GM23248 (cell line): Measurements from ENCODE around the gene KCNK6. TPM values are rescaled to one million over a fixed set of nuclear protein-coding genes. Genes with fewer than 3 reads are reported as not detected.

Source experiments
- DNase-seq: peaks from one replicate; pipeline ENCODE4 v3.0.0-alpha.2; 2015
- H2AFZ ChIP-seq: fragments of 200-600 bp; sonication (generic); 2 replicates; pipeline ENCODE4 v1.6.1; 2016; ENCODE audit warnings: antibody characterized with exemption
- H3F3A ChIP-seq: fragments of 200-600 bp; sonication (generic); 2 replicates; pipeline ENCODE4 v1.6.1; 2016; ENCODE audit warnings: mild to moderate bottlenecking, antibody characterized with exemption, mixed run types; ENCODE audit not compliant: insufficient read depth
- H3K27ac ChIP-seq: fragments of 200-600 bp; sonication (generic); 2 replicates; pipeline ENCODE4 v1.5.1; 2016; ENCODE audit warnings: mild to moderate bottlenecking
- H3K27me3 ChIP-seq: fragments of 200-600 bp; sonication (generic); replicated peaks from 2 replicates; pipeline ENCODE4 v1.6.1; 2016; ENCODE audit warnings: mild to moderate bottlenecking; ENCODE audit not compliant: insufficient read depth
- H3K36me3 ChIP-seq: fragments of 200-600 bp; sonication (generic); 2 replicates; pipeline ENCODE4 v1.6.1; 2016; ENCODE audit warnings: low read depth, mild to moderate bottlenecking
- H3K4me1 ChIP-seq: fragments of 200-600 bp; sonication (generic); 2 replicates; pipeline ENCODE4 v1.6.1; 2016; ENCODE audit warnings: mild to moderate bottlenecking; ENCODE audit not compliant: insufficient read depth
- H3K4me2 ChIP-seq: fragments of 200-600 bp; sonication (generic); one replicate; pipeline ENCODE4 v1.6.1; 2016; ENCODE audit warnings: mild to moderate bottlenecking; ENCODE audit not compliant: unreplicated experiment
- H3K4me3 ChIP-seq: fragments of 200-600 bp; sonication (generic); 2 replicates; pipeline ENCODE4 v1.5.1; 2016; ENCODE audit warnings: mild to moderate bottlenecking
- H3K79me2 ChIP-seq: fragments of 200-600 bp; sonication (generic); 2 replicates; pipeline ENCODE4 v1.6.1; 2016; ENCODE audit warnings: mild to moderate bottlenecking; ENCODE audit not compliant: insufficient read depth
- H3K9ac ChIP-seq: fragments of 200-600 bp; sonication (generic); 2 replicates; pipeline ENCODE4 v1.6.1; 2016; ENCODE audit warnings: mild to moderate bottlenecking
- H3K9me2 ChIP-seq: fragments of 200-600 bp; sonication (generic); 2 replicates; pipeline ENCODE4 v1.6.1; 2016; ENCODE audit warnings: mixed run types, mild to moderate bottlenecking, moderate library complexity; ENCODE audit not compliant: insufficient read depth
- H3K9me3 ChIP-seq: fragments of 200-600 bp; sonication (generic); one replicate; pipeline ENCODE4 v1.6.1; 2017; ENCODE audit warnings: low read depth
- H4K20me1 ChIP-seq: fragments of 200-600 bp; sonication (generic); 2 replicates; pipeline ENCODE4 v1.6.0; 2016; ENCODE audit not compliant: insufficient read depth
- EZH2 ChIP-seq: fragments of 200-600 bp; sonication (generic); IDR thresholded peaks from 2 replicates; pipeline ENCODE4 v1.6.1; 2018; ENCODE audit warnings: antibody characterized with exemption, mild to moderate bottlenecking; ENCODE audit not compliant: insufficient read depth, poor library complexity, severe bottlenecking
- EZH2phosphoT487 ChIP-seq: fragments of 200-600 bp; sonication (generic); IDR thresholded peaks from 2 replicates; pipeline ENCODE4 v1.6.1; 2018; ENCODE audit warnings: antibody characterized with exemption, moderate library complexity, mild to moderate bottlenecking, low read depth; ENCODE audit not compliant: insufficient read depth
- WGBS, 2 experiments: methylation state at CpG; one replicate each; pipeline ENCODE4 v1.1.6; 2015 to 2017; ENCODE audit warnings: low lambda C conversion rate in 2 of 2, low coverage in 1 of 2; ENCODE audit errors: missing lambda C conversion rate in 2 of 2; 5-methylcytosine and 5-hydroxymethylcytosine counted together
- in situ Hi-C: fragments of 300-500 bp; cut with MboI; formaldehyde crosslinking; loops from 2 replicates; pipeline ENCODE4 v1.15.0; 2020
- polyA plus RNA-seq: library from polyadenylated mRNA; unstranded; fragments of >200 nt; fragmentation: Nextera tagmentation; extraction: Ambion mirVana; gene quantifications from 2 replicates; pipeline ENCODE4 v1.2.1, GENCODE V29; 2016
- total RNA-seq: library from RNA; depleted of rRNA; stranded (reverse); fragments of >200 nt; shearing (Covaris generic); gene quantifications from 2 replicates; pipeline ENCODE4 v1.2.3, GENCODE V29; 2014

KCNK6 gene
- total and polyA plus RNA-seq, 2 experiments from 2014 or later: 12.1 to 15.5 TPM

DNA sequence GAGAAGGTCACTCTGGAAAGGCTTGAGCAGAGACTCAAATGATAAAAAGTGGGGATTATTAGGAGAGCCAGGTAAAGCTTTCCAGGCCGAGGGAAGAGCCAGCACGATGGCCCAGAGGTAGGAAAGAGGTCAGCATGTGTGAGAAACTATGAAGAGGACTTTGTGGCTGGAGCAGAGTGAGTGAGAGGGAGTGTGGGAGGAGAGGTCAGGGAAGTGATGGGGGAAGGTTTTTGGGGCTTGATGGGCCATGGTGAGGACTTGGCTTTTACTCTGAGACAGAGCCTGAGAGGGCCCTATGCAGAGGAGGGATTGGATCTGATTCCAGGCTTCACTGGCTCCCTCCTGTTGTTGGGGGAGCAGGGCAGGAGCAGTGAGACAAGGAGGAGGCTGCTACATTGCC, 21.3 kb downstream of the KCNK6 start:
- no peak for TF ChIP-seq EZH2phosphoT487
- WGBS, 2 experiments: 83 to 93% methylated on average over 2 of the region's 2 CpGs
- Histone ChIP-seq H3F3A (no peaks in the 10 kb centered on the region), H3K9me3 (no peaks in the 10 kb centered on the region), H3K79me2 (no peaks in the 10 kb centered on the region), H3K4me3 (no peak overlapping the region), H3K36me3 (no peaks in the 10 kb centered on the region), H3K4me2 (no peak overlapping the region), H3K9ac (no peak overlapping the region), H3K4me1 (no peaks in the 10 kb centered on the region), H3K9me2 (no peaks in the 10 kb centered on the region), H2AFZ (no peak overlapping the region), H3K27ac (no peak overlapping the region), H4K20me1 (no peaks in the 10 kb centered on the region), H3K27me3 (no peaks in the 10 kb centered on the region)
- DNase-seq: no peak
- in situ Hi-C loops: no loop called here

GRCh38 chr19:38346837-38347236, 27.2 kb downstream of the KCNK6 start:
- Histone ChIP-seq H2AFZ (no peak overlapping the region), H3K79me2 (no peaks in the 10 kb centered on the region), H3K36me3 (no peaks in the 10 kb centered on the region), H3K27ac (no peak overlapping the region), H3F3A (no peaks in the 10 kb centered on the region), H3K9me2 (no peaks in the 10 kb centered on the region), H3K4me2 (no peak overlapping the region), H4K20me1 (no peaks in the 10 kb centered on the region), H3K27me3 (no peaks in the 10 kb centered on the region), H3K4me1 (no peaks in the 10 kb centered on the region), H3K4me3 (no peak overlapping the region), H3K9me3 (no peaks in the 10 kb centered on the region), H3K9ac (no peak overlapping the region)
- TF ChIP-seq EZH2phosphoT487 (no peak), EZH2 (no peak)
- 70 to 85% methylated on average over 4 of the region's 4 CpGs for WGBS, 2 experiments
- no peak for DNase-seq
- in situ Hi-C loops: no loop called here

- no peaks in the 10 kb centered on the region for H3K9me3 ChIP-seq
- no peaks in the 10 kb centered on the region for H4K20me1 ChIP-seq
These were observed 31.2 kb downstream of the KCNK6 start for GRCh38 chr19:38350883-38351282.

DNA sequence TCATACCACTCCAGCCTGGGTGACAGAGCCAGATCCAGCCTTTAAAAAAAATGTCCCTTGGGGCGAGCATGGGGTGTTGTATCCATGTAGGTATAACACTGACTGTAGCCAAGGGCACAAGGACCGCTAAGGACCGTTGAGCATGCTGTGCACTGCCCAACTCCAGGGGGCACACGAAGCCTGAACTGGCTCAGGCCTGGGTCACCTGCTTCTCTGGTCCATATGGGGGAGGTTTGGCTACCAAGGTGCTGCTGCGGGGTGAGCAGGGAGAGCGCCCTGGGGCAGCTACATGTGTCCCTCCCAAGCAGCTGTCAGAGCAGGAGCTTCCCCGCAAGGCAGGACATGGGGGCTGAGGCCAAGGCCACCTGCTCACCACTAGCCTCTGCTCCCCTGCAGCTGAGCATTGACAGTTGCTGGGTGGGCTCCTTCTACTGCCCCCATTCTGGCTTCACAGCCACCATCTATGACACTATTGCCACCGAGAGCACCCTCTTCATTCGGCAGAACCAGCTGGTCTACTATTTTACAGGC, 32.3 kb downstream of the KCNK6 start:
- WGBS, 2 experiments: 44 to 51% methylated on average over 9 of the region's 9 CpGs
- Histone ChIP-seq H3K9ac (no peak overlapping the region), H3K79me2 (no peaks in the 10 kb centered on the region), H3K27ac (no peak overlapping the region), H3K4me2 (no peak overlapping the region), H4K20me1 (no peaks in the 10 kb centered on the region), H3K9me3 (no peaks in the 10 kb centered on the region), H3K9me2 (no peaks in the 10 kb centered on the region), H2AFZ (no peak overlapping the region), H3K36me3 (no peaks in the 10 kb centered on the region), H3K27me3 (no peaks in the 10 kb centered on the region; the same call in 1 of the 2 replicates), H3K4me3 (no peak overlapping the region), H3F3A (no peaks in the 10 kb centered on the region), H3K4me1 (no peaks in the 10 kb centered on the region)
- no peak for TF ChIP-seq EZH2phosphoT487
- no peak for TF ChIP-seq EZH2
- in situ Hi-C loops: no loop called here
- no peak for DNase-seq

More at GRCh38 chr19:38350883-38351282, 31.2 kb downstream of the KCNK6 start:
- in situ Hi-C loops: no loop called here
- Histone ChIP-seq H3K27ac (no peak overlapping the region), H3K27me3 (no peaks in the 10 kb centered on the region; the same call in 1 of the 2 replicates), H3F3A (no peaks in the 10 kb centered on the region), H3K4me3 (no peak overlapping the region), H3K36me3 (no peaks in the 10 kb centered on the region), H3K4me1 (no peaks in the 10 kb centered on the region), H3K4me2 (no peak overlapping the region), H3K79me2 (no peaks in the 10 kb centered on the region), H3K9ac (no peak overlapping the region), H2AFZ (no peak overlapping the region), H3K9me2 (no peaks in the 10 kb centered on the region)
- DNase-seq: no peak
- WGBS, 2 experiments: 76 to 90% methylated on average over 3 of the region's 3 CpGs
- TF ChIP-seq EZH2 (no peak), EZH2phosphoT487 (no peak)

GRCh38 chr19:38352611-38353010, 33.0 kb downstream of the KCNK6 start:
- Histone ChIP-seq H3K79me2 (no peaks in the 10 kb centered on the region), H3K4me1 (no peaks in the 10 kb centered on the region), H3K9me2 (no peaks in the 10 kb centered on the region), H3K4me3 (no peak overlapping the region), H2AFZ (no peak overlapping the region), H3K9ac (no peak overlapping the region), H3K4me2 (no peak overlapping the region), H3K36me3 (no peaks in the 10 kb centered on the region), H4K20me1 (no peaks in the 10 kb centered on the region), H3K9me3 (no peaks in the 10 kb centered on the region), H3F3A (no peaks in the 10 kb centered on the region), H3K27ac (no peak overlapping the region), H3K27me3 (no peaks in the 10 kb centered on the region; the same call in 1 of the 2 replicates)
- in situ Hi-C loops: no loop called here
- DNase-seq: no peak
- WGBS, 2 experiments: 42 to 44% methylated on average over 8 of the region's 8 CpGs
- TF ChIP-seq EZH2 (no peak), EZH2phosphoT487 (no peak)
